Endothelial cell (in vitro differentiated cells): ENCODE measurements around the gene ARHGEF28. TPM values are rescaled to one million over a fixed set of nuclear protein-coding genes. Genes with fewer than 3 reads are reported as not detected.

ENCODE experiments used
- DNase-seq: peaks from one replicate; pipeline ENCODE4 v3.0.0; 2021; ENCODE audit warnings: low spot score
- H3K27ac Mint-ChIP-seq: one replicate; pipeline ENCODE4 v1.8.0; 2021; ENCODE audit warnings: mixed read lengths, inconsistent platforms; ENCODE audit not compliant: unreplicated experiment
- H3K27me3 Mint-ChIP-seq: one replicate; pipeline ENCODE4 v1.8.0; 2021; ENCODE audit warnings: mild to moderate bottlenecking, moderate library complexity, mixed read lengths, inconsistent platforms; ENCODE audit not compliant: unreplicated experiment
- H3K36me3 Mint-ChIP-seq: one replicate; pipeline ENCODE4 v1.8.0; 2021; ENCODE audit warnings: mild to moderate bottlenecking, low read depth, mixed read lengths, inconsistent platforms; ENCODE audit not compliant: unreplicated experiment
- H3K4me1 Mint-ChIP-seq: one replicate; pipeline ENCODE4 v1.8.0; 2021; ENCODE audit warnings: mild to moderate bottlenecking, mixed read lengths, inconsistent platforms; ENCODE audit not compliant: unreplicated experiment
- H3K4me3 Mint-ChIP-seq: one replicate; pipeline ENCODE4 v1.8.0; 2021; ENCODE audit warnings: mild to moderate bottlenecking, mixed read lengths, inconsistent platforms; ENCODE audit not compliant: unreplicated experiment
- H3K9me3 Mint-ChIP-seq: one replicate; pipeline ENCODE4 v1.8.0; 2021; ENCODE audit warnings: mixed read lengths, inconsistent platforms; ENCODE audit not compliant: unreplicated experiment
- total RNA-seq: library from RNA; stranded (reverse); fragmentation: NEBNext Ultra II Directional; extraction: Animal tissue kit (Norgen Biotek cat#: 25700); gene quantifications from one replicate; pipeline ENCODE4 v1.2.1, GENCODE V29; 2021; ENCODE audit not compliant: unreplicated experiment
- TF ChIP-seq, protein P1 (sequence below): fragments of 200-600 bp; sonication (generic); IDR thresholded peaks from one replicate; pipeline ENCODE4 v1.5.0; 2021; ENCODE audit warnings: antibody characterized with exemption; ENCODE audit not compliant: unreplicated experiment

The ARHGEF28 gene
- total RNA-seq, 1 donor from 2014 or later, result 1.5 TPM

DNA sequence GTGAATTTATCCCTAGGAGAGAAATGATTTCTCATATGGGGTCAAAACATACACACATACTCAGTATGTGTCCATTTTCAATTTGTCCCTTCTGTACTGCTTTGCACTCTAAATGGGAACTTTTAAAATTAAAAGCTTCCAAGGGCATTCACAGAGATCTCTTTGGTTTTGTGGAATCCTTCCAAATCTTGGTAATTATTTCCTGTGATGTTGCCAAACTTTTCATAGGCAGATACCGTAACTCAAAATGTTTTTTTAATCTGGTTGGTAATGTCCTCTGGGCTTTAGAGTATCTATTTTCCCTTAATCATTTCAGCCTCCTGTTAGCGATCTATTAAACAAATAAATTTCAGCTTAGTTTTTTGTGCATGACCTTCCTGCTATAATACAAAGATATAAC, 282.4 kb downstream of the ARHGEF28 start:
- no peak overlapping the region for H3K27ac Mint-ChIP-seq
- H3K4me3 Mint-ChIP-seq, result no peak overlapping the region
- H3K36me3 Mint-ChIP-seq, result no peaks in the 10 kb centered on the region
- H3K9me3 Mint-ChIP-seq, result no peaks in the 10 kb centered on the region
- no peaks in the 10 kb centered on the region for H3K27me3 Mint-ChIP-seq
- no peaks in the 10 kb centered on the region for H3K4me1 Mint-ChIP-seq
- DNase-seq, result no peak
- TF ChIP-seq, protein P1, sequence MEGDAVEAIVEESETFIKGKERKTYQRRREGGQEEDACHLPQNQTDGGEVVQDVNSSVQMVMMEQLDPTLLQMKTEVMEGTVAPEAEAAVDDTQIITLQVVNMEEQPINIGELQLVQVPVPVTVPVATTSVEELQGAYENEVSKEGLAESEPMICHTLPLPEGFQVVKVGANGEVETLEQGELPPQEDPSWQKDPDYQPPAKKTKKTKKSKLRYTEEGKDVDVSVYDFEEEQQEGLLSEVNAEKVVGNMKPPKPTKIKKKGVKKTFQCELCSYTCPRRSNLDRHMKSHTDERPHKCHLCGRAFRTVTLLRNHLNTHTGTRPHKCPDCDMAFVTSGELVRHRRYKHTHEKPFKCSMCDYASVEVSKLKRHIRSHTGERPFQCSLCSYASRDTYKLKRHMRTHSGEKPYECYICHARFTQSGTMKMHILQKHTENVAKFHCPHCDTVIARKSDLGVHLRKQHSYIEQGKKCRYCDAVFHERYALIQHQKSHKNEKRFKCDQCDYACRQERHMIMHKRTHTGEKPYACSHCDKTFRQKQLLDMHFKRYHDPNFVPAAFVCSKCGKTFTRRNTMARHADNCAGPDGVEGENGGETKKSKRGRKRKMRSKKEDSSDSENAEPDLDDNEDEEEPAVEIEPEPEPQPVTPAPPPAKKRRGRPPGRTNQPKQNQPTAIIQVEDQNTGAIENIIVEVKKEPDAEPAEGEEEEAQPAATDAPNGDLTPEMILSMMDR, result no peak

DNA sequence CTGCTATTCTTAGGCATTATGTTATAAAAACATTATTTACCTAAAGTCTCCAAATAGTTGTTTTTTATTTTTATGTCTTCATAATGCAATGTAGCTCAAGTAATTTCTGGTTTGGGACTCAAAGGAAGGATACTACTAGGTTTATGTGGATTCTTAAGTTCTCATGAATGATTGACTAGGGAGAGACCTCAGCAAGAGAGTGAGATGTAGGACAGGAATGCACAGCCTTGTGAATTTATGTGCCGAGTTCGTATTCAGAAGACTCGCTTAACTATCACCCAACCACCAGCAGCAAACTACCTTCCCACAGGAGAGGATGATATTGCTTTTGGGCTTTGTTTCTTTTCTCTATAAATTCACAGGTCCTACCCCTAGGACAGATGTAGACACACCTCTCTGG, 282.9 kb downstream of the ARHGEF28 start:
- TF ChIP-seq, protein P1, result no peak
- no peak for DNase-seq
- no peak overlapping the region for H3K27ac Mint-ChIP-seq
- H3K27me3 Mint-ChIP-seq, result no peaks in the 10 kb centered on the region
- no peaks in the 10 kb centered on the region for H3K4me1 Mint-ChIP-seq
- H3K9me3 Mint-ChIP-seq, result no peaks in the 10 kb centered on the region
- H3K4me3 Mint-ChIP-seq, result no peak overlapping the region
- no peaks in the 10 kb centered on the region for H3K36me3 Mint-ChIP-seq

DNA sequence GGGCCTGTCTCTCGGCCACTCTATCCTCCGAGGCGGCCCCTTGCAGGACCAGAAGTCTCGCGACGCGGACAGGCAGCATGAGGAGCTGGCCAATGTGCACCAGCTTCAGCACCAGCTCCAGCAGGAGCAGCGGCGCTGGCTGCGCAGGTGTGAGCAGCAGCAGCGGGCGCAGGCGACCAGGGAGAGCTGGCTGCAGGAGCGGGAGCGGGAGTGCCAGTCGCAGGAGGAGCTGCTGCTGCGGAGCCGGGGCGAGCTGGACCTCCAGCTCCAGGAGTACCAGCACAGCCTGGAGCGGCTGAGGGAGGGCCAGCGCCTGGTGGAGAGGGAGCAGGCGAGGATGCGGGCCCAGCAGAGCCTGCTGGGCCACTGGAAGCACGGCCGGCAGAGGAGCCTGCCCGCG, 283.5 kb downstream of the ARHGEF28 start:
- Mint-ChIP-seq H3K4me1 (no peaks in the 10 kb centered on the region), H3K4me3 (no peak overlapping the region), H3K27ac (no peak overlapping the region), H3K9me3 (no peaks in the 10 kb centered on the region), H3K36me3 (no peaks in the 10 kb centered on the region), H3K27me3 (no peaks in the 10 kb centered on the region)
- TF ChIP-seq, protein P1, result no peak
- DNase-seq, result no peak

- Mint-ChIP-seq H3K4me1 (no peaks in the 10 kb centered on the region), H3K4me3 (no peak overlapping the region), H3K9me3 (no peaks in the 10 kb centered on the region), H3K27ac (no peak overlapping the region), H3K27me3 (no peaks in the 10 kb centered on the region), H3K36me3 (no peaks in the 10 kb centered on the region)
- TF ChIP-seq, protein P1, result no peak
- DNase-seq, result no peak
Measured at GRCh38 chr5:73911761-73912393, 285.9 kb downstream of the ARHGEF28 start.

- no peak overlapping the region for H3K27ac Mint-ChIP-seq
- TF ChIP-seq, protein P1, result no peak
- no peaks in the 10 kb centered on the region for H3K27me3 Mint-ChIP-seq
- no peaks in the 10 kb centered on the region for H3K36me3 Mint-ChIP-seq
- no peaks in the 10 kb centered on the region for H3K9me3 Mint-ChIP-seq
- DNase-seq, result no peak
- no peak overlapping the region for H3K4me3 Mint-ChIP-seq
- no peaks in the 10 kb centered on the region for H3K4me1 Mint-ChIP-seq
Measured at GRCh38 chr5:73912821-73913271, 286.9 kb downstream of the ARHGEF28 start.
